Endothelial cell of umbilical vein (primary cell): ENCODE results near the gene IMPDH2.

Experiments used
- EZH2 ChIP-seq: IDR thresholded peaks from 2 replicates; pipeline ENCODE4 v1.6.1; 2012; ENCODE audit warnings: borderline replicate concordance, low read depth, mild to moderate bottlenecking, moderate library complexity, low read length, inconsistent platforms; ENCODE audit not compliant: severe bottlenecking
- FOS ChIP-seq: IDR thresholded peaks from 2 replicates; pipeline ENCODE4 v1.6.1; 2011; ENCODE audit warnings: mild to moderate bottlenecking, low read length, moderate library complexity, borderline replicate concordance; ENCODE audit not compliant: insufficient read depth
- JUN ChIP-seq: IDR thresholded peaks from 2 replicates; pipeline ENCODE4 v1.6.1; 2011; ENCODE audit warnings: borderline replicate concordance, low read depth; ENCODE audit not compliant: insufficient read length, insufficient read depth
- MYC ChIP-seq: IDR thresholded peaks from one replicate; pipeline ENCODE4 v1.6.1; 2011; ENCODE audit warnings: mild to moderate bottlenecking, low read depth, low read length
- POLR2A ChIP-seq: IDR thresholded peaks from 2 replicates; pipeline ENCODE4 v1.6.1; 2012; ENCODE audit warnings: low read depth, mild to moderate bottlenecking, control low read depth, low read length
- POLR2AphosphoS5 ChIP-seq: IDR thresholded peaks from 2 replicates; pipeline ENCODE4 v1.6.1; 2012; ENCODE audit warnings: low read depth, mild to moderate bottlenecking, control low read depth, low read length, moderate library complexity; ENCODE audit not compliant: insufficient read depth
- TF ChIP-seq, protein P1 (sequence below), 2 donors: IDR thresholded peaks; 1 replicate in 1 of 2; 2 replicates in 1 of 2; pipeline ENCODE4 v1.5.1; 2011; ENCODE audit warnings: low read length in 2 of 2, mild to moderate bottlenecking in 2 of 2, moderate library complexity in 2 of 2, control low read depth in 1 of 2, inconsistent platforms in 1 of 2, low read depth in 1 of 2; ENCODE audit not compliant: insufficient read depth in 1 of 2; ENCODE audit errors: extremely low read depth in 1 of 2
- TF ChIP-seq, protein P2 (sequence below): IDR thresholded peaks from 2 replicates; pipeline ENCODE4 v1.6.1; 2011; ENCODE audit not compliant: insufficient read depth, insufficient read length

DNA sequence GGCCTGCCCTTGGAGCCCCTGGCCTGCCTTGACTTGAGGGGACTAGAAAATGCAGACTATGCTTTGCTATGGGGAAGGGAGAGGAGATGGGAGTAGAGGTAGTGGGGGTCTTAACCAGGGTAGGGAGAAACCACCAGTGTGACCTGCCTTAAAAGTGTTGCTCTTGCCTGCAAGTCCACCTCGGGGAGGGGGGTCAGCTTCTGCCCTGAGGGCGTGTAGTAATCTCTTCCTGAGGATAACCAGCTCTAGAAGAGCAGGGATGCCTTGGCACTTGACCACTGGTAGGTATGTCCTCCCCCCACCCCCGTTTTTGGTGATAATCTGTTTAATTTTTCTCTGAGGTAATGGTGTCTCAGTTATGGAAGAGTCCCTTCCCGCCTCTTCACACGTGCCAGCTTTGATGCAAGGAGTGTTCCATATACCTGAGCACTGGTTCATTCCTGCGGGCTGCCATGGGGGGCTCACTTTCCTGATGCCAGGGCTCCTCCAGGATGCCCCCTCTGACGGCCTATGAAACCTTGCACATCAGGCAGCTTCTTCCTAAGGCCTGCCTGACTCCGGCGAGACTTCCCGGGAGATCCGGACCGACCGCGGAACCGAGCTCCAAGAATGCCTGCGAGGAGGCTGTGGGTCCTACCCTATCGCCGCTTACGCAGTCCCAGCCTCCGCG is 39.9 kb downstream of the IMPDH2 start:
- TF ChIP-seq, protein P1, sequence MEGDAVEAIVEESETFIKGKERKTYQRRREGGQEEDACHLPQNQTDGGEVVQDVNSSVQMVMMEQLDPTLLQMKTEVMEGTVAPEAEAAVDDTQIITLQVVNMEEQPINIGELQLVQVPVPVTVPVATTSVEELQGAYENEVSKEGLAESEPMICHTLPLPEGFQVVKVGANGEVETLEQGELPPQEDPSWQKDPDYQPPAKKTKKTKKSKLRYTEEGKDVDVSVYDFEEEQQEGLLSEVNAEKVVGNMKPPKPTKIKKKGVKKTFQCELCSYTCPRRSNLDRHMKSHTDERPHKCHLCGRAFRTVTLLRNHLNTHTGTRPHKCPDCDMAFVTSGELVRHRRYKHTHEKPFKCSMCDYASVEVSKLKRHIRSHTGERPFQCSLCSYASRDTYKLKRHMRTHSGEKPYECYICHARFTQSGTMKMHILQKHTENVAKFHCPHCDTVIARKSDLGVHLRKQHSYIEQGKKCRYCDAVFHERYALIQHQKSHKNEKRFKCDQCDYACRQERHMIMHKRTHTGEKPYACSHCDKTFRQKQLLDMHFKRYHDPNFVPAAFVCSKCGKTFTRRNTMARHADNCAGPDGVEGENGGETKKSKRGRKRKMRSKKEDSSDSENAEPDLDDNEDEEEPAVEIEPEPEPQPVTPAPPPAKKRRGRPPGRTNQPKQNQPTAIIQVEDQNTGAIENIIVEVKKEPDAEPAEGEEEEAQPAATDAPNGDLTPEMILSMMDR (IDR thresholded peaks at IDR 0.05; ENCODE audit: extremely low read depth in 1 of 2, insufficient read depth in 1 of 2, low read depth in 1 of 2, low read length in 2 of 2), result no peak
- TF ChIP-seq POLR2A (no peak), POLR2AphosphoS5 (no peak), EZH2 (no peak), JUN (no peak), MYC (no peak), FOS (no peak)
- TF ChIP-seq, protein P2, sequence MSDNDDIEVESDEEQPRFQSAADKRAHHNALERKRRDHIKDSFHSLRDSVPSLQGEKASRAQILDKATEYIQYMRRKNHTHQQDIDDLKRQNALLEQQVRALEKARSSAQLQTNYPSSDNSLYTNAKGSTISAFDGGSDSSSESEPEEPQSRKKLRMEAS, result no peak
